GM18868 (cell line): ENCODE data around the gene HTR3B.

Source experiments
- ATAC-seq: cut with Tn5 transposase; IDR thresholded peaks from one replicate; pipeline ENCODE4 v1.9.1; 2021; ENCODE audit warnings: mild to moderate bottlenecking, moderate library complexity; ENCODE audit not compliant: unreplicated experiment

Gene HTR3B

DNA sequence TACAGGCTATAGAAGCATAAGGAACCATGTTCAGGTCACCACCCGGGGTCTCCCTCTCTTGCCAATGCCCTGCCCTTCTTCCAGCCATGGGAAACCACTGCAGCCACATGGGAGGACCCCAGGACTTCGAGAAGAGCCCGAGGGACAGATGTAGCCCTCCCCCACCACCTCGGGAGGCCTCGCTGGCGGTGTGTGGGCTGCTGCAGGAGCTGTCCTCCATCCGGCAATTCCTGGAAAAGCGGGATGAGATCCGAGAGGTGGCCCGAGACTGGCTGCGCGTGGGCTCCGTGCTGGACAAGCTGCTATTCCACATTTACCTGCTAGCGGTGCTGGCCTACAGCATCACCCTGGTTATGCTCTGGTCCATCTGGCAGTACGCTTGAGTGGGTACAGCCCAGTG lies 84.8 kb downstream of the HTR3B start:
- no peak for ATAC-seq

- no peak for ATAC-seq
Observed at GRCh38 chr11:113989916-113990315, 85.3 kb downstream of the HTR3B start.

DNA sequence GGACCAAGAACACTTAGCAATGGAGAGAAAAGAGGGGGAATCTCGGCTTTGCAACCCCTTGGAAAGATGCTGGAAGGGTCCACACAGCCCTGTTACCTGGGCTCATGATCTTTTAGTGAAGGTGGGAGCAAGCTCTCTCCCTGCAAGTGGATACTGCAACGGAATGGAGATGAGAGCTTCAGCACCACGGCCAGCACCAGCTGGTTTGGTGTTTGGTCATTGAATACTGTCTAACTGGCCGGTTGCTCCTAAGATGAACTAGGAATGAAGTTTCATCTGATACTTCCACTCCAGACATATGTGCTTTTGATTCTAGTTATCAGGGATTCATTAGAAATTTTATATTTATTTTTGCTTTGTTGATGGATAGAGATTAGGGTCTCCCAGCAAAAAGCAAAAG lies 86.6 kb downstream of the HTR3B start:
- no peak for ATAC-seq

- ATAC-seq = no peak
Observed at GRCh38 chr11:113991718-113992458, 87.3 kb downstream of the HTR3B start.

- ATAC-seq = no peak
Observed at GRCh38 chr11:113992459-113993110, 88.0 kb downstream of the HTR3B start.

- no peak for ATAC-seq
Observed at GRCh38 chr11:113994077-113994954, 89.7 kb downstream of the HTR3B start.
